Activated CD8-positive, alpha-beta memory T cell treated with anti-CD3 and anti-CD28 coated beads for 36 hours (primary cell): Measurements from ENCODE around the gene ALOX12. TPM values are rescaled to one million over a fixed set of nuclear protein-coding genes. Genes with fewer than 3 reads are reported as not detected.
"Not testable (repeated sequence)": the region's sequence is repeated elsewhere in the genome, so short reads cannot be mapped to it uniquely, and the experiment has no call there.

Experiments
- CTCF ChIA-PET: fragments of 350-600 bp; sonication (Branson Sonifier 250); formaldehyde crosslinking; loops from one replicate; lab custom pipeline; 2021; ENCODE audit warnings: antibody characterized with exemption; lab: Charles Lee
- POLR2A ChIA-PET: fragments of 350-600 bp; sonication (Branson Sonifier 250); formaldehyde crosslinking; loops from one replicate; lab custom pipeline; 2021; ENCODE audit warnings: antibody characterized with exemption; lab: Charles Lee
- total RNA-seq, 2 experiments: library from RNA; stranded (reverse); gene quantifications; one replicate each; pipeline ENCODE4 v1.2.3, GENCODE V29; 2021

Gene ALOX12
- not detected for total RNA-seq

GRCh38 chr17:6995500-6996255 is at the start of gene ALOX12:
Gene ALOX12 (plus strand): TSS chr17:6996049. CDS start chr17:6996118, 69 bp downstream.
- ChIA-PET CTCF (interaction anchor here (0.6 to 2.0 kb wide), 3 partner anchors 9 to 85 kb away, joined by 4 to 6 read pairs (median 4); no protein-coding TSS in a partner anchor), POLR2A (interaction anchor here (0.6 to 0.7 kb wide), 2 partner anchors 12 to 20 kb away, joined by 3 read pairs; no protein-coding TSS in a partner anchor)

GRCh38 chr17:6947745-6948144 is 48.1 kb upstream of the ALOX12 start:
- ChIA-PET CTCF (no interaction called here), POLR2A (no interaction called here)

GRCh38 chr17:6948562-6948961 is 47.3 kb upstream of the ALOX12 start:
- ChIA-PET POLR2A (no interaction called here), CTCF (no interaction called here)

GRCh38 chr17:6948976-6949375 is 46.9 kb upstream of the ALOX12 start:
- CTCF ChIA-PET, result no interaction called here
- POLR2A ChIA-PET, result no interaction called here

- CTCF ChIA-PET, result not testable (repeated sequence)
Observed at GRCh38 chr17:6950938-6951337, 44.9 kb upstream of the ALOX12 start.

GRCh38 chr17:6953689-6954088 is 42.2 kb upstream of the ALOX12 start:
- POLR2A ChIA-PET, result no interaction called here
- CTCF ChIA-PET, result no interaction called here

More at GRCh38 chr17:6950938-6951337, 44.9 kb upstream of the ALOX12 start:
- POLR2A ChIA-PET, result not testable (repeated sequence)

- POLR2A ChIA-PET, result no interaction called here
- CTCF ChIA-PET, result no interaction called here
Observed at GRCh38 chr17:6959700-6960099, 36.1 kb upstream of the ALOX12 start.

- ChIA-PET POLR2A (no interaction called here), CTCF (interaction anchor here (1.7 kb wide), 1 partner anchor 35 kb away, joined by 6 read pairs; no protein-coding TSS in a partner anchor)
Observed at GRCh38 chr17:6969323-6969726, 26.5 kb upstream of the ALOX12 start.

- ChIA-PET POLR2A (no interaction called here), CTCF (interaction anchor here (0.7 to 1.2 kb wide), 2 partner anchors 34 to 194 kb away, joined by 3 to 5 read pairs; no protein-coding TSS in a partner anchor)
Observed at GRCh38 chr17:6970992-6971391, 24.9 kb upstream of the ALOX12 start.

- POLR2A ChIA-PET, CTCF ChIA-PET: not testable (repeated sequence)
Observed at GRCh38 chr17:6979440-6979839, 16.4 kb upstream of the ALOX12 start.

GRCh38 chr17:6981426-6981825 is 14.4 kb upstream of the ALOX12 start:
- POLR2A ChIA-PET, result no interaction called here

GRCh38 chr17:6985266-6985665 is 10.6 kb upstream of the ALOX12 start:
- CTCF ChIA-PET, result interaction anchor here (0.8 to 1.7 kb wide), 2 partner anchors 18 to 56 kb away, joined by 3 to 11 read pairs; no protein-coding TSS in a partner anchor
- POLR2A ChIA-PET, result no interaction called here

More at GRCh38 chr17:6981426-6981825, 14.4 kb upstream of the ALOX12 start:
- CTCF ChIA-PET, result no interaction called here

- ChIA-PET POLR2A (no interaction called here), CTCF (interaction anchor here (1.7 kb wide), 1 partner anchor 17 kb away, joined by 11 read pairs; no protein-coding TSS in a partner anchor)
Observed at GRCh38 chr17:6986676-6987075, 9.2 kb upstream of the ALOX12 start.

GRCh38 chr17:6989779-6990178 is 6.1 kb upstream of the ALOX12 start:
- ChIA-PET POLR2A (no interaction called here), CTCF (no interaction called here)

- CTCF ChIA-PET, result interaction anchor here (0.6 to 1.5 kb wide), 2 partner anchors 80 to 83 kb away, joined by 3 to 4 read pairs; no protein-coding TSS in a partner anchor
- POLR2A ChIA-PET, result not testable (repeated sequence)
Observed at GRCh38 chr17:6993613-6994056, 2.2 kb upstream of the ALOX12 start.

GRCh38 chr17:6994118-6994598 is 1.7 kb upstream of the ALOX12 start:
- POLR2A ChIA-PET, result no interaction called here
- CTCF ChIA-PET, result interaction anchor here (0.6 to 1.5 kb wide), 2 partner anchors 80 to 84 kb away, joined by 3 to 4 read pairs; no protein-coding TSS in a partner anchor

- ChIA-PET POLR2A (no interaction called here), CTCF (interaction anchor here (0.6 to 2.0 kb wide), 4 partner anchors 10 to 84 kb away, joined by 3 to 6 read pairs (median 4); no protein-coding TSS in a partner anchor)
Observed at GRCh38 chr17:6994666-6995256, 1.1 kb upstream of the ALOX12 start.

- CTCF ChIA-PET, result interaction anchor here (1.7 to 2.0 kb wide), 2 partner anchors 8 to 26 kb away, joined by 4 to 6 read pairs; no protein-coding TSS in a partner anchor
- POLR2A ChIA-PET, result interaction anchor here (0.6 to 0.7 kb wide), 2 partner anchors 11 to 19 kb away, joined by 3 read pairs; no protein-coding TSS in a partner anchor
Observed at GRCh38 chr17:6996256-6997011, 585 bp downstream of the ALOX12 start.

- ChIA-PET POLR2A (no interaction called here), CTCF (interaction anchor here (0.7 kb wide), 1 partner anchor 9 kb away, joined by 3 read pairs; no protein-coding TSS in a partner anchor)
Observed at GRCh38 chr17:6997171-6997570, 1.3 kb downstream of the ALOX12 start.
